Gastroesophageal sphincter (tissue), 3 donors: ENCODE measurements around the gene TMEM271.

Source experiments
- EP300 ChIP-seq: sonication (generic); formaldehyde crosslinking; IDR thresholded peaks from one replicate; pipeline ENCODE4 v1.6.1; 2017; ENCODE audit warnings: antibody characterized with exemption, mild to moderate bottlenecking
- POLR2A ChIP-seq, 2 donors: fragments of 450-650 bp; IDR thresholded peaks; one replicate each; pipeline ENCODE4 v1.6.1; 2017; ENCODE audit warnings: antibody characterized with exemption in 2 of 2, mild to moderate bottlenecking in 2 of 2, moderate library complexity in 1 of 2
- TF ChIP-seq, protein P1 (sequence below), 4 experiments: fragments of 200-600 bp in 2 of 4; fragments of 450-650 bp in 2 of 4; sonication (generic) in 1 of 4; IDR thresholded peaks; one replicate each; pipeline ENCODE4 v1.5.1; 2017 to 2019; ENCODE audit warnings: antibody characterized with exemption in 4 of 4, mild to moderate bottlenecking in 2 of 4, moderate library complexity in 2 of 4

DNA sequence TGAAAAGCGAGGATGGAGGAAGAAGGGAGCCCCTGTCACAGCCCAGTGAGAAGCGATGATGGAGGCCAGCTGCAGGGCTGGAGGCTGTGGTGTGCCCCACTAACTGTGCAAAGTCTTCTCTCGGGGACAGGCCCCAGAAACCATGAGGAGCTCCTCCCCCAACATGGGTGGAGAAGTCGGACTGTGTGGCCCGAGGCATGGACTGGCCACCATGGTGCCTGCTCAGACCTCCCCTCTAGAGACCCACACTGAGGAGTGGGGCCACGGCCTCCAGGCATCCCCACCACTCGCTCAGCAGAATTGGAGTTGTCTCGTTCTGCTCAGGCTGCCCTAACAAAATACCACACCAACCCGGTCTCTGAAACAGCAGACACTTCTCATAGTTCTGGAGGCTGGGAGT lies 37.0 kb upstream of the TMEM271 start:
- TF ChIP-seq, protein P1, sequence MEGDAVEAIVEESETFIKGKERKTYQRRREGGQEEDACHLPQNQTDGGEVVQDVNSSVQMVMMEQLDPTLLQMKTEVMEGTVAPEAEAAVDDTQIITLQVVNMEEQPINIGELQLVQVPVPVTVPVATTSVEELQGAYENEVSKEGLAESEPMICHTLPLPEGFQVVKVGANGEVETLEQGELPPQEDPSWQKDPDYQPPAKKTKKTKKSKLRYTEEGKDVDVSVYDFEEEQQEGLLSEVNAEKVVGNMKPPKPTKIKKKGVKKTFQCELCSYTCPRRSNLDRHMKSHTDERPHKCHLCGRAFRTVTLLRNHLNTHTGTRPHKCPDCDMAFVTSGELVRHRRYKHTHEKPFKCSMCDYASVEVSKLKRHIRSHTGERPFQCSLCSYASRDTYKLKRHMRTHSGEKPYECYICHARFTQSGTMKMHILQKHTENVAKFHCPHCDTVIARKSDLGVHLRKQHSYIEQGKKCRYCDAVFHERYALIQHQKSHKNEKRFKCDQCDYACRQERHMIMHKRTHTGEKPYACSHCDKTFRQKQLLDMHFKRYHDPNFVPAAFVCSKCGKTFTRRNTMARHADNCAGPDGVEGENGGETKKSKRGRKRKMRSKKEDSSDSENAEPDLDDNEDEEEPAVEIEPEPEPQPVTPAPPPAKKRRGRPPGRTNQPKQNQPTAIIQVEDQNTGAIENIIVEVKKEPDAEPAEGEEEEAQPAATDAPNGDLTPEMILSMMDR (IDR thresholded peaks at IDR 0.05): no peak
- TF ChIP-seq POLR2A (IDR thresholded peaks at IDR 0.05): no peak
- TF ChIP-seq EP300: no peak
